H9 (cell line): ENCODE measurements around the gene KLF16. TPM values are rescaled to one million over a fixed set of nuclear protein-coding genes. Genes with fewer than 3 reads are reported as not detected.

Experiments used
- DNase-seq: peaks from one replicate; pipeline ENCODE4 v3.0.0-alpha.2; 2017
- H2AFZ ChIP-seq: one replicate; pipeline ENCODE4 v1.6.1; 2013; ENCODE audit warnings: mild to moderate bottlenecking, low read length, control low read depth, moderate library complexity
- H2AK5ac ChIP-seq: 2 replicates; pipeline ENCODE4 v1.6.1; 2013; ENCODE audit warnings: low read length, control low read depth, mixed read lengths; ENCODE audit not compliant: insufficient read length
- H2BK120ac ChIP-seq: one replicate; pipeline ENCODE4 v1.6.1; 2013; ENCODE audit warnings: low read depth, mild to moderate bottlenecking, low read length, control low read depth, inconsistent platforms; ENCODE audit not compliant: poor library complexity, severe bottlenecking
- H2BK12ac ChIP-seq: 2 replicates; pipeline ENCODE4 v1.6.1; 2013; ENCODE audit warnings: low read length, control low read depth, mixed read lengths, low read depth; ENCODE audit not compliant: insufficient read length
- H2BK15ac ChIP-seq: 2 replicates; pipeline ENCODE4 v1.6.1; 2013; ENCODE audit warnings: low read depth, low read length, control low read depth
- H2BK20ac ChIP-seq: one replicate; pipeline ENCODE4 v1.6.1; 2013; ENCODE audit warnings: low read depth, mild to moderate bottlenecking, low read length, control low read depth, inconsistent platforms; ENCODE audit not compliant: poor library complexity, severe bottlenecking
- H2BK5ac ChIP-seq: 2 replicates; pipeline ENCODE4 v1.6.1; 2013; ENCODE audit warnings: low read length, control low read depth, mixed read lengths; ENCODE audit not compliant: insufficient read length
- H3K14ac ChIP-seq: 2 replicates; pipeline ENCODE4 v1.6.1; 2013; ENCODE audit warnings: low read length, control low read depth; ENCODE audit not compliant: insufficient read depth
- H3K18ac ChIP-seq: 2 replicates; pipeline ENCODE4 v1.6.1; 2013; ENCODE audit warnings: low read depth, mild to moderate bottlenecking, mixed read lengths, low read length, control low read depth; ENCODE audit not compliant: insufficient read length
- H3K23ac ChIP-seq: 2 replicates; pipeline ENCODE4 v1.6.1; 2013; ENCODE audit warnings: low read length, control low read depth, mixed read lengths, low read depth; ENCODE audit not compliant: insufficient read length
- H3K23me2 ChIP-seq: 2 replicates; pipeline ENCODE4 v1.6.1; 2013; ENCODE audit warnings: low read depth, mild to moderate bottlenecking, mixed read lengths, low read length, control low read depth; ENCODE audit not compliant: insufficient read length, poor library complexity, severe bottlenecking
- H3K27ac ChIP-seq: 2 replicates; pipeline ENCODE4 v1.5.1; 2013; ENCODE audit warnings: low read length, control low read depth, mixed read lengths, low read depth; ENCODE audit not compliant: insufficient read length
- H3K27me3 ChIP-seq: 2 replicates; pipeline ENCODE4 v1.6.1; 2013; ENCODE audit warnings: low read length, control low read depth, inconsistent platforms; ENCODE audit not compliant: insufficient read depth
- H3K4ac ChIP-seq: 2 replicates; pipeline ENCODE4 v1.6.1; 2013; ENCODE audit warnings: low read depth, mild to moderate bottlenecking, control low read depth, inconsistent platforms, low read length, moderate library complexity
- H3K4me1 ChIP-seq: 2 replicates; pipeline ENCODE4 v1.6.1; 2013; ENCODE audit warnings: low read length, control low read depth, inconsistent platforms; ENCODE audit not compliant: insufficient read depth
- H3K4me2 ChIP-seq: 2 replicates; pipeline ENCODE4 v1.6.1; 2013; ENCODE audit warnings: low read length, control low read depth, mixed read lengths; ENCODE audit not compliant: insufficient read length, insufficient read depth
- H3K56ac ChIP-seq: 2 replicates; pipeline ENCODE4 v1.6.1; 2013; ENCODE audit warnings: low read depth, mild to moderate bottlenecking, mixed read lengths, low read length, control low read depth; ENCODE audit not compliant: insufficient read length
- H3K79me1 ChIP-seq: 2 replicates; pipeline ENCODE4 v1.6.1; 2013; ENCODE audit warnings: low read depth, mild to moderate bottlenecking, moderate library complexity, low read length, control low read depth, inconsistent platforms; ENCODE audit not compliant: insufficient read depth, poor library complexity, severe bottlenecking
- H3K79me2 ChIP-seq: 2 replicates; pipeline ENCODE4 v1.6.1; 2013; ENCODE audit warnings: low read length, control low read depth, inconsistent platforms; ENCODE audit not compliant: insufficient read depth
- H3K9ac ChIP-seq: 2 replicates; pipeline ENCODE4 v1.6.1; 2013; ENCODE audit warnings: low read length, control low read depth, mixed read lengths; ENCODE audit not compliant: insufficient read length; ENCODE audit errors: extremely low read depth
- H3K9me3 ChIP-seq: one replicate; pipeline ENCODE4 v1.6.1; 2013; ENCODE audit warnings: low read depth, low read length, inconsistent platforms; ENCODE audit not compliant: control insufficient read depth
- H3T11ph ChIP-seq: one replicate; pipeline ENCODE4 v1.6.1; 2013; ENCODE audit warnings: mild to moderate bottlenecking, low read length, control low read depth, inconsistent platforms
- H4K20me1 ChIP-seq: one replicate; pipeline ENCODE4 v1.6.1; 2013; ENCODE audit not compliant: control insufficient read depth, insufficient read length, insufficient read depth
- H4K5ac ChIP-seq: 2 replicates; pipeline ENCODE4 v1.6.1; 2013; ENCODE audit warnings: low read depth, mild to moderate bottlenecking, mixed read lengths, low read length, control low read depth; ENCODE audit not compliant: insufficient read length
- H4K8ac ChIP-seq: replicated peaks from 2 replicates; pipeline ENCODE4 v1.6.1; 2013; ENCODE audit warnings: low read length, control low read depth, mixed read lengths, low read depth; ENCODE audit not compliant: insufficient read length
- H4K91ac ChIP-seq: 2 replicates; pipeline ENCODE4 v1.6.1; 2013; ENCODE audit warnings: low read depth, mild to moderate bottlenecking, moderate library complexity, mixed read lengths, low read length, control low read depth; ENCODE audit not compliant: insufficient read length
- H3K27ac Mint-ChIP-seq, 3 experiments: 2 replicates in 2 of 3; 3 replicates in 1 of 3; pipeline ENCODE4 v1.8.0; 2020 to 2021; ENCODE audit warnings: mixed read lengths in 3 of 3, mild to moderate bottlenecking in 1 of 3, moderate library complexity in 1 of 3
- H3K27me3 Mint-ChIP-seq: 2 replicates; pipeline ENCODE4 v1.8.0; 2021; ENCODE audit warnings: low read depth, mild to moderate bottlenecking, moderate library complexity, mixed read lengths
- H3K36me3 Mint-ChIP-seq, 3 experiments: 2 replicates in 2 of 3; 3 replicates in 1 of 3; pipeline ENCODE4 v1.8.0; 2020 to 2021; ENCODE audit warnings: low read depth in 3 of 3, mixed read lengths in 3 of 3; ENCODE audit not compliant: insufficient read depth in 1 of 3
- H3K4me1 Mint-ChIP-seq, 2 experiments: 2 replicates each; pipeline ENCODE4 v1.8.0; 2020; ENCODE audit warnings: mixed read lengths in 2 of 2
- H3K4me3 Mint-ChIP-seq, 2 experiments: 2 replicates in 1 of 2; 3 replicates in 1 of 2; pipeline ENCODE4 v1.8.0; 2020 to 2021; ENCODE audit warnings: mild to moderate bottlenecking in 2 of 2, mixed read lengths in 2 of 2, moderate library complexity in 1 of 2
- H3K9me3 Mint-ChIP-seq, 2 experiments: 2 replicates in 1 of 2; 3 replicates in 1 of 2; pipeline ENCODE4 v1.8.0; 2020; ENCODE audit warnings: mild to moderate bottlenecking in 2 of 2, mixed read lengths in 2 of 2, moderate library complexity in 1 of 2
- CTCF ChIP-seq: fragments of 200-600 bp; sonication (generic); conservative IDR thresholded peaks from 3 replicates; pipeline ENCODE4 v1.8.0; 2021; ENCODE audit warnings: antibody characterized with exemption, mild to moderate bottlenecking
- WGBS: extraction: QIAGEN DNeasy Blood & Tissue Kit; methylation state at CpG from one replicate; pipeline ENCODE4 v1.1.7; 2013; ENCODE audit warnings: missing lambda C conversion rate, low lambda C conversion rate, mixed read lengths; ENCODE audit not compliant: insufficient read length; ENCODE audit errors: extremely low coverage; 5-methylcytosine and 5-hydroxymethylcytosine counted together
- total RNA-seq: library from RNA; stranded (reverse); gene quantifications from 2 replicates; pipeline ENCODE4 v1.2.1, GENCODE V29; 2021

Gene KLF16
- total RNA-seq, 1 experiment from 2014 or later: 66.8 TPM

- H3K4me2 ChIP-seq: no peak overlapping the region
- no peak overlapping the region for H4K8ac ChIP-seq
- no peak overlapping the region for H2BK120ac ChIP-seq
- H3K9me3 ChIP-seq: no peaks in the 10 kb centered on the region
- no peak overlapping the region for H3K14ac ChIP-seq
- no peak overlapping the region for H2BK20ac ChIP-seq
- H3K23ac ChIP-seq: no peak overlapping the region
- H3T11ph ChIP-seq: no peak overlapping the region
- H3K4me1 Mint-ChIP-seq: peaks cover 6 to 8% of the 10 kb centered on the region in 2 experiments
- H2BK5ac ChIP-seq: no peak overlapping the region
- H3K79me2 ChIP-seq: no peaks in the 10 kb centered on the region
- H3K9me3 Mint-ChIP-seq: no peaks in the 10 kb centered on the region
- DNase-seq: peak; percentile 26
- no peak overlapping the region for H3K4ac ChIP-seq
- H4K91ac ChIP-seq: no peak overlapping the region
- H2AFZ ChIP-seq: no peak overlapping the region
- H2BK15ac ChIP-seq: no peak overlapping the region
- H3K56ac ChIP-seq: no peak overlapping the region
- H3K27ac ChIP-seq: no peak overlapping the region
- H2BK12ac ChIP-seq: no peak overlapping the region
- no peaks in the 10 kb centered on the region for H3K79me1 ChIP-seq
- WGBS: no CpG with 5 or more reads among the region's 19 CpGs
- H3K27me3 Mint-ChIP-seq: peaks cover 9% of the 10 kb centered on the region
- H3K4me3 Mint-ChIP-seq: peak overlapping the region in 1 of 2 experiments; percentile 66; a peak in 2 of 5 replicates
- no peak overlapping the region for H3K9ac ChIP-seq
- H3K23me2 ChIP-seq: peaks cover 3% of the 10 kb centered on the region
- no peaks in the 10 kb centered on the region for H3K4me1 ChIP-seq
- H3K27me3 ChIP-seq: no peaks in the 10 kb centered on the region
- no peak overlapping the region for H3K18ac ChIP-seq
- H2AK5ac ChIP-seq: no peak overlapping the region
- 0 out of 7 replicates have a peak overlapping the region, but pooled peaks of 1 of the 3 experiments have one; percentile 63 for H3K27ac Mint-ChIP-seq
- peaks cover 0 to 3% (median 0%) of the 10 kb centered on the region in 3 experiments; a peak in 2 of 7 replicates for H3K36me3 Mint-ChIP-seq
- H4K20me1 ChIP-seq: peaks cover 2% of the 10 kb centered on the region
- no peak overlapping the region for H4K5ac ChIP-seq
- TF ChIP-seq CTCF: no peak
These were observed 52.8 kb downstream of the KLF16 start for GRCh38 chr19:1810439-1811160.
